Thyroid gland (tissue), 4 donors: ENCODE measurements around the gene KANSL1L. TPM values are rescaled to one million over a fixed set of nuclear protein-coding genes. Genes with fewer than 3 reads are reported as not detected.

ENCODE experiments used
- DNase-seq, 2 donors: peaks; one replicate each; pipeline ENCODE4 v3.0.0-alpha.2; 2019
- H3K27ac ChIP-seq, 3 donors: fragments of 200-600 bp; sonication (generic); 1 replicate in 2 of 3; 2 replicates in 1 of 3; pipeline ENCODE4 v1.5.1; 2016 to 2019; ENCODE audit warnings: mild to moderate bottlenecking in 1 of 3, moderate library complexity in 1 of 3
- H3K27me3 ChIP-seq: fragments of 200-600 bp; sonication (generic); one replicate; pipeline ENCODE4 v1.5.1; 2019
- H3K36me3 ChIP-seq, 2 donors: fragments of 200-600 bp; sonication (generic); one replicate each; pipeline ENCODE4 v1.5.1; 2016 to 2019
- H3K4me1 ChIP-seq, 2 donors: fragments of 200-600 bp; sonication (generic); one replicate each; pipeline ENCODE4 v1.5.1; 2017 to 2019
- H3K4me3 ChIP-seq, 3 donors: fragments of 200-600 bp; sonication (generic); replicated peaks in 1 of 3; 1 replicate in 2 of 3; 2 replicates in 1 of 3; pipeline ENCODE4 v1.5.1; 2016; ENCODE audit warnings: mild to moderate bottlenecking in 1 of 3
- H3K9me3 ChIP-seq: fragments of 200-600 bp; sonication (generic); one replicate; pipeline ENCODE4 v1.5.1; 2017
- POLR2A ChIP-seq, 2 donors: fragments of 450-650 bp; IDR thresholded peaks; one replicate each; pipeline ENCODE4 v1.6.1; 2017; ENCODE audit warnings: antibody characterized with exemption in 2 of 2, mild to moderate bottlenecking in 2 of 2, moderate library complexity in 1 of 2
- WGBS, 2 donors: methylation state at CpG; one replicate each; pipeline ENCODE4 v1.1.5; 2017; 5-methylcytosine and 5-hydroxymethylcytosine counted together
- intact Hi-C: fragments of 100-400 bp; cut with DNase I; formaldehyde crosslinking; loops from one replicate; pipeline ENCODE4 v1.15.1; 2023
- total RNA-seq, 4 donors: library from RNA; depleted of rRNA; stranded (reverse); fragments of >200 nt; gene quantifications; one replicate each; pipeline ENCODE4 v1.2.3, GENCODE V29; 2016
- TF ChIP-seq, protein P1 (sequence below), 6 experiments: fragments of 200-600 bp in 3 of 6; fragments of 450-650 bp in 3 of 6; sonication (generic) in 3 of 6; IDR thresholded peaks; one replicate each; pipeline ENCODE4 v1.5.1; 2016 to 2019; ENCODE audit warnings: antibody characterized with exemption in 6 of 6, mild to moderate bottlenecking in 2 of 6, inconsistent platforms in 1 of 6, moderate library complexity in 1 of 6

KANSL1L gene
- 100 to 1,000 TPM in 2 of 4 donors, 10 to 100 TPM in 2; 75.8 to 154 (median 96.9) TPM for total RNA-seq

DNA sequence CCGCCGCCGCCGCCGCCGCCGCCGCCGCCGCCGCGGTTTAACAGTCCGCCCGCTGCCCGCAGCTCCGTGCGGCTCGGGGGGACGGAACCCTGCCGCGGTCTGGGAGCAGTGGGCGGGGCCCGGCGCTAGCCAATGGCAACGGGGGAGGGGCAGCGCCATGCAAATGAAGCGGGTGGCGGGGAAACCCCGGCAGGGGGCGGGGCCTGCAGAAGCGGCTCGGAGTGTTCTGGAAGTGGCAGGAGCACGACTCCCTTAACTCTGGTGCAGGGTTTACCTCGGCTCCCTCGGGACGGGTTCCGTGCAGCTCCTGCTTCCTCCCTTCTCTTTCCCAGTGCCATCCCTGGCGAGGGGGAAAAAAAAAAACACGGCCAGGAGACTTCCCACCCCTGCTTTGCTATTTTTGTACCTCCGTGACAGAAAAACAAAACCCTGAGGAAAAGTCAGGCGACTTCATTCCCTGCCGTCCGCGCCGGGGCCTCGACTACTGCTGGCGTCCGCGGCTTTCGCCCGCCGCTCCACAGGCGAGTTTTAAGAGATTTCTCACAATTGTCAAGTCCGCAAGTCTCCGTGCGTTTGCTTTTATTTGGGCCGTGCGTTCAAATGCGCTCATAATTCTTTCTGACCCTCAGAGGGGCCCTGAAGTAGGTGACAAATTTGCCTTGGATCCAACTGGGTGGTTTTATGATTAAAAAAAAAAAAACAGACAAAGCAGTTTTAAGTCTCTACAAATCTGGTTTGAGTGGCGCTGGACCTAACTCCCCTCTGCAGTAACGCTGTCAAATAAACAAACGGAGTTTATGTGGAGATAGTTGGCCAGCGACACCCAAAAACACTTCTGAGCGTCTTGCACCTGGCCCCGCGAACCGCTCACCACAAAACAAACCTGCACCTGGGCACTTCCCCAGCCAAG, at the start of gene KANSL1L:
Gene KANSL1L (minus strand): TSS at position 101 of the 910 bp plus-strand sequence. CDS start 16,827 bp downstream, outside the sequence.
- Histone ChIP-seq H3K27ac (peak within 1 kb of the TSS; percentile 98 to 100 (median 100)), H3K27me3 (no peaks in the 10 kb centered on the region), H3K9me3 (no peaks in the 10 kb centered on the region), H3K4me1 (peaks cover 19 to 23% of the 10 kb centered on the region in 2 donors), H3K36me3 (no peaks in the 10 kb centered on the region), H3K4me3 (peak within 1 kb of the TSS; percentile 27 to 74 (median 67))
- TF ChIP-seq, protein P1, sequence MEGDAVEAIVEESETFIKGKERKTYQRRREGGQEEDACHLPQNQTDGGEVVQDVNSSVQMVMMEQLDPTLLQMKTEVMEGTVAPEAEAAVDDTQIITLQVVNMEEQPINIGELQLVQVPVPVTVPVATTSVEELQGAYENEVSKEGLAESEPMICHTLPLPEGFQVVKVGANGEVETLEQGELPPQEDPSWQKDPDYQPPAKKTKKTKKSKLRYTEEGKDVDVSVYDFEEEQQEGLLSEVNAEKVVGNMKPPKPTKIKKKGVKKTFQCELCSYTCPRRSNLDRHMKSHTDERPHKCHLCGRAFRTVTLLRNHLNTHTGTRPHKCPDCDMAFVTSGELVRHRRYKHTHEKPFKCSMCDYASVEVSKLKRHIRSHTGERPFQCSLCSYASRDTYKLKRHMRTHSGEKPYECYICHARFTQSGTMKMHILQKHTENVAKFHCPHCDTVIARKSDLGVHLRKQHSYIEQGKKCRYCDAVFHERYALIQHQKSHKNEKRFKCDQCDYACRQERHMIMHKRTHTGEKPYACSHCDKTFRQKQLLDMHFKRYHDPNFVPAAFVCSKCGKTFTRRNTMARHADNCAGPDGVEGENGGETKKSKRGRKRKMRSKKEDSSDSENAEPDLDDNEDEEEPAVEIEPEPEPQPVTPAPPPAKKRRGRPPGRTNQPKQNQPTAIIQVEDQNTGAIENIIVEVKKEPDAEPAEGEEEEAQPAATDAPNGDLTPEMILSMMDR (IDR thresholded peaks at IDR 0.05), result no peak
- peak; percentile 24 to 96 for TF ChIP-seq POLR2A (IDR thresholded peaks at IDR 0.05)
- peak; percentile 99 to 100 for DNase-seq
- 1% methylated on average over 44 to 50 of the region's 67 CpGs for WGBS, 2 donors
- intact Hi-C loops, result loop anchor here (10.0 kb wide), 1 partner anchor 167 kb away; the partner anchor contains the start of gene RPE

- intact Hi-C loops, result no loop called here
- Histone ChIP-seq H3K36me3 (no peaks in the 10 kb centered on the region), H3K4me3 (no peak overlapping the region), H3K27ac (peak overlapping the region; percentile 75 to 86 (median 79)), H3K9me3 (no peaks in the 10 kb centered on the region), H3K4me1 (peaks cover 7 to 16% of the 10 kb centered on the region in 2 donors), H3K27me3 (no peaks in the 10 kb centered on the region)
- TF ChIP-seq, protein P1 (IDR thresholded peaks at IDR 0.05), result peak in 1 of 6 experiments; percentile 27
- peak in 1 of 2 donors; percentile 73 for TF ChIP-seq POLR2A (IDR thresholded peaks at IDR 0.05)
- DNase-seq, result peak; percentile 65 to 67
- 12 to 29% methylated on average over 1 of the region's 1 CpG for WGBS, 2 donors
Measured at GRCh38 chr2:210215120-210215519, 43.9 kb upstream of the KANSL1L start.

DNA sequence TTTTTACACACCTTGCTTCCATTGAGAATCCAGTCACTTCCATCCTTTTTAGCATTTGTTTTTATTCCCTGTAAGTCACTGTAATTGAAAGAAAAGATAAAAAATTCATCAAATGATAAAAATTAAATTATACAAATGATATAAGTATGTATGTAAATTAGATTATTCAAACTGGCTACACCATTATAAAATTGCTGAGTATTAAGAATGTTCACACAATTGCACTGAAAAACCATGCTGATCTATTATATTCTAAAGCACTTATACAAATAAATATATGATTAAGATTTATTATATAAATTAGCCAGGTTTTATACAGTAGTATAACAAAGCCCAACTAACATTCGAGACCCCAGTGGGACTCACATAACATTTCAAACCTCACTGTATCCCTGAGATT, 39.0 kb upstream of the KANSL1L start:
- Histone ChIP-seq H3K36me3 (no peaks in the 10 kb centered on the region), H3K27me3 (no peaks in the 10 kb centered on the region), H3K4me3 (no peak overlapping the region), H3K4me1 (peaks cover 0 to 8% of the 10 kb centered on the region in 2 donors), H3K9me3 (no peaks in the 10 kb centered on the region), H3K27ac (no peak overlapping the region)
- intact Hi-C loops, result no loop called here
- DNase-seq, result no peak
- TF ChIP-seq, protein P1 (IDR thresholded peaks at IDR 0.05), result no peak
- no peak for TF ChIP-seq POLR2A (IDR thresholded peaks at IDR 0.05)
- 91 to 96% methylated on average over 1 of the region's 1 CpG for WGBS, 2 donors

DNA sequence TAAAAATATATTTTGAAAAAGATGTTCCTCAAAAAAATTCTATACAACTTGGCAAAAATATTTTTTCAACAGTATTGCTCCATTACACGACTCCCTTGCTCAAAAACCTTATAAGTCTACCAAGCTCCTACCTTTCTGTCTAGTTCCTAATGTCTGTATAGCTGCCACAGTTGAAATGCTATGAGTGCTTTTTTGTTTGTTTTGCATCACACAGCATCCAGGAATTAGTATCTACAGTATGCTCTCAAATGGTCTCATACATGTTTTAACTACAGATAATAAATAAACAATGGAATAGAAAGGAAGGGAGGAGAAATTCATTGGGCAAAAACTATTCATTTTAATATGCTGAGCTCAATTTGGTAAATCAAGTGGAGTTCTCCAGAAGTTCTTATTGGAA, 36.7 kb upstream of the KANSL1L start:
- no peak for TF ChIP-seq POLR2A (IDR thresholded peaks at IDR 0.05)
- TF ChIP-seq, protein P1 (IDR thresholded peaks at IDR 0.05), result no peak
- intact Hi-C loops, result no loop called here

GRCh38 chr2:210203558-210203957, 32.3 kb upstream of the KANSL1L start:
- peak overlapping the region in 1 of 3 donors; percentile 38 for H3K27ac ChIP-seq
- H3K9me3 ChIP-seq, result no peaks in the 10 kb centered on the region
- WGBS, 2 donors, result 56 to 78% methylated on average over 1 of the region's 1 CpG
- peaks cover 14 to 24% of the 10 kb centered on the region in 2 donors for H3K4me1 ChIP-seq
- H3K36me3 ChIP-seq, result no peaks in the 10 kb centered on the region
- H3K27me3 ChIP-seq, result no peaks in the 10 kb centered on the region
- DNase-seq, result peak in 1 of 2 donors; percentile 20
- TF ChIP-seq, protein P1 (IDR thresholded peaks at IDR 0.05), result no peak
- no peak for TF ChIP-seq POLR2A (IDR thresholded peaks at IDR 0.05)
- intact Hi-C loops, result no loop called here
- no peak overlapping the region for H3K4me3 ChIP-seq

More for the DNA sequence above, 36.7 kb upstream of the KANSL1L start:
- no peaks in the 10 kb centered on the region for H3K9me3 ChIP-seq
- H3K36me3 ChIP-seq, result no peaks in the 10 kb centered on the region
- H3K27me3 ChIP-seq, result no peaks in the 10 kb centered on the region
- 38 to 40% methylated on average over 1 of the region's 1 CpG for WGBS, 2 donors
- no peak overlapping the region for H3K27ac ChIP-seq
- no peak overlapping the region for H3K4me3 ChIP-seq
- no peaks in the 10 kb centered on the region for H3K4me1 ChIP-seq
- no peak for DNase-seq
